LNCAP (cell line): ENCODE results near the gene LTC4S.
A peak's percentile ranks its signal among the peaks of the same experiment; 100 is the strongest.

Source experiments
- TF ChIP-seq, protein P1 (sequence below): fragments of 450-650 bp; IDR thresholded peaks from 2 replicates; pipeline ENCODE4 v1.5.1; 2017; ENCODE audit warnings: mild to moderate bottlenecking

LTC4S gene

DNA sequence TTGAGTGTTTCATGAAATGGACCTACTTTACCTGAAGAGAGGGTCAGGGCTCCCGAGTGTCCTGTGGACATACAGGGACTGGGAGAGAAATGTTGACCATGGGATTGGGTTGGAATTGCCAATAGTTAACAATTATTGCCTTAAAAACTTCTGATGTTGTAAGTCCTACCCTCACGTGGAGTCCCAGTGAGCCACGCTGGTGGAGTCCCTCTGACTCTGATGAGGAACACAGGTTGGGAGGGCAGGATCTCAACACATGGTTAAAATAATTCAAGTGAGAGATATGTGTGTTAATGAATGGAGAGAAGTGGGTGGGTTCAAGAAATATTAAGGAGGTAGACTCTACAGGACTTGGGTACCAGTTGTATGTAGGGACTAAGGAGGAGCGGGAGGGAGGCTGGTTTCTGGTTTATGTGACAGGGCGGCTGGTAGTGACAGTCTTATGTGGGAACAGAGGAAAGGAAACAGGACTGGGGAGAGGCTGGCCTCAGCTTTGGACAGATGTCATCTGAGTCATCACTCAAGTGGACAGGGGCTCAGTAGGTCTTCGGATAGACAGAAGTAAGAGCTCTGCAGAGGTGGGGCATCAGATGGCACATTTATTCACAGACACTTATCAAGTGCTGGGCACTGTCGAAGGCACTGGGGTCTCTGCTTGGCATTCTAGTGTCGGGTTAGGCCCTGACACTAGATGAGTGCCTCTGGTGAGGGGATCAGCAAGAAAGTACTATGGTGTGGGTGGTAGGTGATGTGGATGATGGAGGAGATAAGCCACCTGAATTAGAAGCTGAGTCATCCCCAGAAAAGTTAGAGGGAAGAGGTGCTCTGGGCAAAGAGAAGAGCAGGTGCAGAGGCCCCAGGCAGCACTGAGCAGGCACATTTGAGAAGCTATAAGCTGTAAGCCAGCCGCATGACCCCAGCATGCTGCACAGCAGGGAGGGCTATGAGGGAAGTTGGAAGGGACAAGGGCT is 33.9 kb upstream of the LTC4S start:
- TF ChIP-seq, protein P1, sequence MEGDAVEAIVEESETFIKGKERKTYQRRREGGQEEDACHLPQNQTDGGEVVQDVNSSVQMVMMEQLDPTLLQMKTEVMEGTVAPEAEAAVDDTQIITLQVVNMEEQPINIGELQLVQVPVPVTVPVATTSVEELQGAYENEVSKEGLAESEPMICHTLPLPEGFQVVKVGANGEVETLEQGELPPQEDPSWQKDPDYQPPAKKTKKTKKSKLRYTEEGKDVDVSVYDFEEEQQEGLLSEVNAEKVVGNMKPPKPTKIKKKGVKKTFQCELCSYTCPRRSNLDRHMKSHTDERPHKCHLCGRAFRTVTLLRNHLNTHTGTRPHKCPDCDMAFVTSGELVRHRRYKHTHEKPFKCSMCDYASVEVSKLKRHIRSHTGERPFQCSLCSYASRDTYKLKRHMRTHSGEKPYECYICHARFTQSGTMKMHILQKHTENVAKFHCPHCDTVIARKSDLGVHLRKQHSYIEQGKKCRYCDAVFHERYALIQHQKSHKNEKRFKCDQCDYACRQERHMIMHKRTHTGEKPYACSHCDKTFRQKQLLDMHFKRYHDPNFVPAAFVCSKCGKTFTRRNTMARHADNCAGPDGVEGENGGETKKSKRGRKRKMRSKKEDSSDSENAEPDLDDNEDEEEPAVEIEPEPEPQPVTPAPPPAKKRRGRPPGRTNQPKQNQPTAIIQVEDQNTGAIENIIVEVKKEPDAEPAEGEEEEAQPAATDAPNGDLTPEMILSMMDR = no peak

- TF ChIP-seq, protein P1 = no peak
Measured at GRCh38 chr5:179762079-179762780, 31.6 kb upstream of the LTC4S start.

- TF ChIP-seq, protein P1 = no peak
Measured at GRCh38 chr5:179762781-179763176, 31.0 kb upstream of the LTC4S start.

DNA sequence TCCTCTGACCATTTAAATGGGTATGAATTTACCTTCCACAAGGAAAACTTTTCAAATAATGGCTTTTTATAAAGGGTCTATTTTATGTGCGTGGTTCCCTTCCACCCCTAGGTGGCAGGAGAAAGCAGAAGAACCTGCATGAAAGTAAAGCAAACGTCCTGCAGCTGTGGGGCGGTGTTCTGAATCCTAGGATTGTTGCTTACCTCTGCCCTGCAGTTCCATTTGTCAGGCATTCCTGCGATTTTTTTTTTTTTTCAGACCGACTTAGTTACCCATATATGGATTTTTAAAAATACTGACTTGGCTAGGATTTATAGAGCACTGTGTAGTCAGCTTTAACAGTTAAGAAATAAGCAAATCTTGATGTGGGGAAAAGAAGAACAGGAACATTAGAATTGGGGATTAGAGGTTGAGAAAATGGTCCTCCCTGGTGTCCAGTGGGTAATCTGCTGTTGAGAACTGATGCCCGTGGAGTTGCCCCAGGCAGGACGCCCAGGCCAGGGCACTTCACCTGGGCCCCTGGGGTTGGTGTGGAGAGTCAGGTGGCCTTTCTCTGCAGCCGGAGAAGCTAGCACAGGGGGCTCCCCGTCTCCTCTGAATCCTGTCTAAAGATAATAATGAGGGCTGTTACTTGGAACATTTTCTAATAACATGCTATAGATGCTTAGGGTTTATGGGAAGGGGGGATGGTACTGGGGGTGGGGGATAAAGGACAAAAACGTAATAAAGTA is 30.4 kb upstream of the LTC4S start:
- TF ChIP-seq, protein P1 = peak; percentile 93

DNA sequence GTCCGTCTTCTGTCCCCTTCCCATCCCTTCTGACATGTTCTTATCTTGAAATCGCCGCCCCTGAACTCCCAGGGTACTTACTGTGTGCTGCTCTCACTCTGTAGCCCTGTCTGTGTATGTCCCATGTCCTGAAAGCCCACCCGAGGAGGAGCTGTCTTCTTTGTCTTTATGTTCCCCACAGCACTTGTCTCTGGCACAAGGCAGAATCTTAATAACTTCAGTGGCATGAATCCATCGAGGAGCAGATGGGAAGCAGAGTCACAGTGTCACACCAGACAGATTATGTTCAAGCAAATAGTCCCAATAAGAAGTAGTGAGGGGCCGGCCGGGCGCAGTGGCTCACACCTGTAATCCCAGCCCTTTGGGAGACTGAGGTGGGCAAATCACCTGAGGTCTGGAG is 29.7 kb upstream of the LTC4S start:
- TF ChIP-seq, protein P1 = no peak

DNA sequence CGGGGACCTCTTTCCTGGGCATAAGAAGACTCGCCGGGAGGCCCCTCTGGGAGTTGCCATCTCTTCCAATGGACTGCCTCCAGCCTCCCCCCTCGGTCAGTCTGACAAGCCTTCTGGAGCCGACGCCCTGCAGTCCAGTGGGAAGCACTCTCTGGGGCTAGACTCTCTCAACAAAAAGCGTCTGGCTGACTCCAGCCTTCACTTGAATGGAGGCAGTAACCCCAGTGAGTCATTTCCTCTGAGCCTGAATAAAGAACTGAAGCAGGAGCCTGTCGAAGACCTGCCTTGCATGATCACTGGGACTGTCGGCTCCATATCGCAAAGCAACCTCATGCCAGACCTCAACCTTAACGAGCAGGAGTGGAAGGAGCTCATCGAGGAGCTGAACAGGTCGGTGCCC is 28.4 kb upstream of the LTC4S start:
- TF ChIP-seq, protein P1 = no peak

DNA sequence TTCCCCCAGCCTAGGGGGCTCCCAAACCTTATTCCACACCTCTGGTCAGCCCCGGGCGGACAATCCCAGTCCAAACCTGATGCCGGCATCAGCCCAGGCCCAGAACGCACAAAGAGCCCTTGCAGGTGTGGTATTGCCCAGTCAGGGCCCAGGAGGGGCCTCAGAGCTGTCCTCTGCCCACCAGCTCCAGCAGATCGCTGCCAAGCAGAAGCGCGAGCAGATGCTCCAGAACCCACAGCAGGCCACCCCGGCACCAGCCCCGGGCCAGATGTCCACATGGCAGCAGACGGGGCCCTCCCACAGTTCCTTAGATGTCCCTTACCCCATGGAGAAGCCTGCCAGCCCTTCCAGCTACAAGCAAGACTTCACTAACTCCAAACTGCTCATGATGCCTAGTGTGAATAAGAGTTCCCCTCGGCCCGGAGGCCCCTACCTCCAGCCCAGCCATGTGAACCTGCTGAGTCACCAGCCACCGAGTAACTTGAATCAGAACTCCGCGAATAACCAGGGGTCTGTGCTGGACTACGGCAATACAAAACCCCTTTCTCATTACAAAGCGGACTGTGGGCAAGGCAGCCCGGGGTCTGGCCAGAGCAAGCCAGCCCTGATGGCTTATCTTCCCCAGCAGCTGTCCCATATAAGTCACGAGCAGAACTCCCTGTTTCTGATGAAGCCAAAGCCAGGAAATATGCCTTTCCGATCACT is 27.6 kb upstream of the LTC4S start:
- TF ChIP-seq, protein P1 = no peak
